Measurements from ENCODE around the gene TGFA. TPM values are rescaled to one million over a fixed set of nuclear protein-coding genes. Genes with fewer than 3 reads are reported as not detected.
A peak's percentile ranks its signal among the peaks of the same experiment; 100 is the strongest.

TGFA gene
- total RNA-seq, 4 donors from 2014 or later = 10.7 to 51.3 (median 33.7) TPM

DNA sequence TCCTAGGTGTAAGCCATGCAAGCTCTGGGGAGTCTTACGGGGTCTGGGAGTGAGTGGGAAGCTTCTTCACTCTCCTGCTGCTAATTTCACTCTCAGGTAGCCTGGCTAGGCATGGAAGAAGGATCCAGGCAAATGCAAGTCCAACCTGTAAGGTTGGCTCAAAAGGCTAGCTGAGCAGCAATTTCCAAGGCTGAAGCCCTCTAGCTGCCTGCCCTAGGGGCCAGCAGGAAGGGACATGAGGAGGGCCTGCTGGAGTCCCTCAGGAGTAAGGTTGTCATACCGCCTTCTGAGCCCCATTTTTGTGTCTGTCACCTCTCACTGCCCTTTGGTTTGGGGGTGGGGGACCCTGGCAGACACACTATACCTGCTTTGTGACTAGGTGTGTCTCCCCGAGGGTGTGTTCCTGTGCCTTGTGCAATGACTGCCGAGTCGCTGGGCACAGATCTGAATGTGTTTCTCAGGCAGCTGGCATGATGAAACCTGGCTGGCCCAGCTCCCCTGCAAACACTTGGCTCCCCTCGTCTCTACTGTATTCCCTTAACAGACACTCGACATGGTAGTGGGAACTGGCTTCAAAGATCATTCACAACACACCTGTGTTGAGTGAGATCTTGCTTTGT lies 127.8 kb downstream of the TGFA start:
- Histone ChIP-seq H3K27me3 (no peaks in the 10 kb centered on the region), H3K36me3 (no peaks in the 10 kb centered on the region), H3K9me3 (no peaks in the 10 kb centered on the region), H3K4me3 (no peak overlapping the region), H3K4me1 (peaks cover 0 to 2% (median 0%) of the 10 kb centered on the region in 4 donors), H3K27ac (no peak overlapping the region)
- 60 to 73% methylated on average over 2 to 7 of the region's 7 CpGs for WGBS, 2 donors (ENCODE audit: low coverage in 1 of 2)
- peak; percentile 34 for DNase-seq
- in situ Hi-C loops (cut with MboI; ENCODE audit: low pct_ligation_motif_present in 1 of 4, low pct_unique_long_range_greater_than_20kb in 1 of 4, low sequenced_read_pairs in 3 of 4) = no loop called here
- intact Hi-C loops (cut with DNase I; ENCODE audit: low total_unique reads) = no loop called here
- TF ChIP-seq, protein P1, sequence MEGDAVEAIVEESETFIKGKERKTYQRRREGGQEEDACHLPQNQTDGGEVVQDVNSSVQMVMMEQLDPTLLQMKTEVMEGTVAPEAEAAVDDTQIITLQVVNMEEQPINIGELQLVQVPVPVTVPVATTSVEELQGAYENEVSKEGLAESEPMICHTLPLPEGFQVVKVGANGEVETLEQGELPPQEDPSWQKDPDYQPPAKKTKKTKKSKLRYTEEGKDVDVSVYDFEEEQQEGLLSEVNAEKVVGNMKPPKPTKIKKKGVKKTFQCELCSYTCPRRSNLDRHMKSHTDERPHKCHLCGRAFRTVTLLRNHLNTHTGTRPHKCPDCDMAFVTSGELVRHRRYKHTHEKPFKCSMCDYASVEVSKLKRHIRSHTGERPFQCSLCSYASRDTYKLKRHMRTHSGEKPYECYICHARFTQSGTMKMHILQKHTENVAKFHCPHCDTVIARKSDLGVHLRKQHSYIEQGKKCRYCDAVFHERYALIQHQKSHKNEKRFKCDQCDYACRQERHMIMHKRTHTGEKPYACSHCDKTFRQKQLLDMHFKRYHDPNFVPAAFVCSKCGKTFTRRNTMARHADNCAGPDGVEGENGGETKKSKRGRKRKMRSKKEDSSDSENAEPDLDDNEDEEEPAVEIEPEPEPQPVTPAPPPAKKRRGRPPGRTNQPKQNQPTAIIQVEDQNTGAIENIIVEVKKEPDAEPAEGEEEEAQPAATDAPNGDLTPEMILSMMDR (IDR thresholded peaks at IDR 0.05) = no peak
- TF ChIP-seq POLR2A (IDR thresholded peaks at IDR 0.05) (no peak), EP300 (IDR thresholded peaks at IDR 0.05; ENCODE audit: low read depth) (no peak), POLR2AphosphoS5 (IDR thresholded peaks at IDR 0.05) (no peak)

GRCh38 chr2:70420740-70421139 lies 132.9 kb downstream of the TGFA start:
- no peaks in the 10 kb centered on the region for H3K9me3 ChIP-seq
- H3K27me3 ChIP-seq = no peaks in the 10 kb centered on the region
- intact Hi-C loops (cut with DNase I; ENCODE audit: low total_unique reads) (no loop called here), in situ Hi-C loops (cut with MboI; ENCODE audit: low pct_ligation_motif_present in 1 of 4, low pct_unique_long_range_greater_than_20kb in 1 of 4, low sequenced_read_pairs in 3 of 4) (no loop called here)
- TF ChIP-seq POLR2AphosphoS5 (IDR thresholded peaks at IDR 0.05) (no peak), EP300 (IDR thresholded peaks at IDR 0.05; ENCODE audit: low read depth) (no peak), POLR2A (IDR thresholded peaks at IDR 0.05) (no peak)
- TF ChIP-seq, protein P1 (IDR thresholded peaks at IDR 0.05) = no peak
- 60 to 75% methylated on average over 8 of the region's 8 CpGs for WGBS, 2 donors (ENCODE audit: low coverage in 1 of 2)
- no peak for DNase-seq
- peaks cover 0 to 10% (median 0%) of the 10 kb centered on the region in 4 donors for H3K4me1 ChIP-seq
- H3K4me3 ChIP-seq = no peak overlapping the region
- no peak overlapping the region for H3K27ac ChIP-seq
- H3K36me3 ChIP-seq = no peaks in the 10 kb centered on the region

DNA sequence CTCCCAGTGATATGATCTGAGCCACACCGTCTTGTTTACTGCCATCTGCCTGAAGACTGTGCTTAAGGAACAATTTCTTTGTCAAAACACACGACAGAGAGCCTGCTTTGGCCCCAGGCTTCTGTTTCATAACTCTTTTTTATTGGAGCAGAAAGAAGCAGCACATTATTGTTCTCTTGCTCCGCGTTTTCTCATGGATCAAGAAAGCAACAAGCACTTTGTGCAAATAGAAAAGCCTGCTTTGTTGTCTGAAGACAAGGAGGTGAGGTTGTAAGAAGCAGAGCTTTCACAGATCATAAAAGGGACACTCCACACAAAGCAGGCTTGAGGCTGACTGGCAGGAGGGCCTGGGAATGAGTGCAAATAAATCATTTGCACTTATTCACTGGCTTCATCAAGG lies 133.5 kb downstream of the TGFA start:
- WGBS, 2 donors (ENCODE audit: low coverage in 1 of 2) = 32 to 38% methylated on average over 2 to 4 of the region's 4 CpGs
- Histone ChIP-seq H3K4me3 (no peak overlapping the region), H3K27ac (no peak overlapping the region), H3K36me3 (no peaks in the 10 kb centered on the region), H3K4me1 (peaks cover 0 to 10% (median 0%) of the 10 kb centered on the region in 4 donors), H3K9me3 (no peaks in the 10 kb centered on the region), H3K27me3 (no peaks in the 10 kb centered on the region)
- intact Hi-C loops (cut with DNase I; ENCODE audit: low total_unique reads) (no loop called here), in situ Hi-C loops (cut with MboI; ENCODE audit: low pct_ligation_motif_present in 1 of 4, low pct_unique_long_range_greater_than_20kb in 1 of 4, low sequenced_read_pairs in 3 of 4) (no loop called here)
- DNase-seq = no peak
- TF ChIP-seq EP300 (IDR thresholded peaks at IDR 0.05; ENCODE audit: low read depth) (no peak), POLR2AphosphoS5 (IDR thresholded peaks at IDR 0.05) (no peak), POLR2A (IDR thresholded peaks at IDR 0.05) (no peak)
- TF ChIP-seq, protein P1 (IDR thresholded peaks at IDR 0.05) = no peak

- no peaks in the 10 kb centered on the region for H3K27me3 ChIP-seq
- H3K9me3 ChIP-seq = no peaks in the 10 kb centered on the region
- H3K27ac ChIP-seq = no peak overlapping the region
- no peaks in the 10 kb centered on the region for H3K36me3 ChIP-seq
- in situ Hi-C loops (cut with MboI; ENCODE audit: low pct_ligation_motif_present in 1 of 4, low pct_unique_long_range_greater_than_20kb in 1 of 4, low sequenced_read_pairs in 3 of 4) (no loop called here), intact Hi-C loops (cut with DNase I; ENCODE audit: low total_unique reads) (no loop called here)
- H3K4me3 ChIP-seq = no peak overlapping the region
- DNase-seq = no peak
- peaks cover 0 to 10% (median 0%) of the 10 kb centered on the region in 4 donors for H3K4me1 ChIP-seq
- TF ChIP-seq POLR2A (IDR thresholded peaks at IDR 0.05) (no peak), POLR2AphosphoS5 (IDR thresholded peaks at IDR 0.05) (no peak), EP300 (IDR thresholded peaks at IDR 0.05; ENCODE audit: low read depth) (no peak)
- TF ChIP-seq, protein P1 (IDR thresholded peaks at IDR 0.05) = no peak
- 80 to 85% methylated on average over 1 to 12 of the region's 12 CpGs for WGBS, 2 donors (ENCODE audit: low coverage in 1 of 2)
These were observed 135.1 kb downstream of the TGFA start for GRCh38 chr2:70418514-70418913.

All from transverse colon (tissue), 4 donors.